Panc1 (cell line): ENCODE measurements around the gene ATP2B2. TPM values are rescaled to one million over a fixed set of nuclear protein-coding genes. Genes with fewer than 3 reads are reported as not detected.

Source experiments
- ATAC-seq: fragments of 200-7000 bp; cut with Tn5 transposase; 2 replicates; pipeline ENCODE4 v1.9.1; 2020; ENCODE audit warnings: mild to moderate bottlenecking, moderate library complexity
- BruUV-seq: library from RNA; stranded (reverse); fragments of 400-500 nt; replicated peaks from 2 replicates; lab custom pipeline; 2021; lab: Mats Ljungman, UMichigan
- CTCF ChIA-PET: fragments of 300-600 bp; sonication (Branson Sonifier 250); formaldehyde crosslinking; loops from one replicate; lab custom pipeline; 2022; ENCODE audit warnings: antibody characterized with exemption; lab: Charles Lee
- POLR2A ChIA-PET: fragments of 300-600 bp; sonication (Branson Sonifier 250); formaldehyde crosslinking; loops from one replicate; lab custom pipeline; 2022; ENCODE audit warnings: antibody characterized with exemption; lab: Charles Lee
- DNase-seq: peaks from one replicate; pipeline ENCODE4 v3.0.0-alpha.2; 2010; ENCODE audit warnings: low read depth, low spot score
- H3K27ac ChIP-seq: 2 replicates; pipeline ENCODE4 v1.5.1; 2011; ENCODE audit warnings: mild to moderate bottlenecking, low read length, inconsistent platforms
- H3K27me3 ChIP-seq: fragments of 200-500 bp; sonication (Bioruptor generic); 2 replicates; pipeline ENCODE4 v1.6.0; 2014; ENCODE audit warnings: low read length, inconsistent platforms; ENCODE audit not compliant: control insufficient read depth, insufficient read depth
- H3K36me3 ChIP-seq: fragments of 200-500 bp; sonication (Bioruptor generic); 2 replicates; pipeline ENCODE4 v1.5.1; 2014; ENCODE audit warnings: inconsistent platforms, mild to moderate bottlenecking, low read length, moderate library complexity; ENCODE audit not compliant: control insufficient read depth, insufficient read depth
- H3K4me1 ChIP-seq: 2 replicates; pipeline ENCODE4 v1.5.1; 2011; ENCODE audit warnings: inconsistent platforms, mild to moderate bottlenecking, low read length, moderate library complexity; ENCODE audit not compliant: control insufficient read depth, insufficient read depth
- H3K4me3 ChIP-seq, 2 experiments: 2 replicates each; pipeline ENCODE4 v1.5.1; 2011 to 2012; ENCODE audit warnings: low read depth in 2 of 2, low read length in 2 of 2, mild to moderate bottlenecking in 2 of 2, inconsistent platforms in 1 of 2, moderate library complexity in 1 of 2
- H3K9me3 ChIP-seq: fragments of 200-500 bp; sonication (Bioruptor generic); 2 replicates; pipeline ENCODE4 v1.5.1; 2014; ENCODE audit warnings: low read depth, mild to moderate bottlenecking, inconsistent platforms, low read length, moderate library complexity; ENCODE audit not compliant: control insufficient read depth, insufficient read depth
- POLR2AphosphoS5 ChIP-seq: IDR thresholded peaks from 2 replicates; pipeline ENCODE4 v1.6.1; 2012; ENCODE audit warnings: mild to moderate bottlenecking, low read depth, low read length, moderate library complexity
- SIN3A ChIP-seq: IDR thresholded peaks from 2 replicates; pipeline ENCODE4 v1.6.1; 2012; ENCODE audit warnings: low read depth, mild to moderate bottlenecking, low read length, moderate library complexity, borderline replicate concordance; ENCODE audit not compliant: insufficient read depth
- TCF7L2 ChIP-seq: IDR thresholded peaks from 2 replicates; pipeline ENCODE4 v1.6.1; 2011; ENCODE audit warnings: mild to moderate bottlenecking, low read depth, low read length, inconsistent platforms
- in situ Hi-C: cut with HindIII; loops from 2 replicates; pipeline ENCODE4 v1.10.0; 2016; ENCODE audit warnings: low sequenced_read_pairs, low pct_unique_long_range_greater_than_20kb
- intact Hi-C: fragments of 100-400 bp; cut with micrococcal nuclease; formaldehyde crosslinking; loops from one replicate; pipeline ENCODE4 v1.10.0; 2022; ENCODE audit not compliant: unreplicated experiment
- total RNA-seq: library from RNA; stranded (reverse); gene quantifications from one replicate; pipeline ENCODE4 v1.2.1, GENCODE V29; 2021; ENCODE audit not compliant: unreplicated experiment
- TF ChIP-seq, protein P1 (sequence below): fragments of 450-650 bp; IDR thresholded peaks from 2 replicates; pipeline ENCODE4 v1.5.1; 2017; ENCODE audit warnings: mild to moderate bottlenecking
- TF ChIP-seq, protein P2 (sequence below), 2 experiments: IDR thresholded peaks; 2 replicates each; pipeline ENCODE4 v1.6.1; 2011 to 2012; ENCODE audit warnings: low read depth in 2 of 2, control low read depth in 1 of 2, low read length in 1 of 2, mild to moderate bottlenecking in 1 of 2, moderate library complexity in 1 of 2; ENCODE audit not compliant: insufficient read depth in 1 of 2

The ATP2B2 gene
- total RNA-seq, 1 experiment from 2014 or later, result not detected

DNA sequence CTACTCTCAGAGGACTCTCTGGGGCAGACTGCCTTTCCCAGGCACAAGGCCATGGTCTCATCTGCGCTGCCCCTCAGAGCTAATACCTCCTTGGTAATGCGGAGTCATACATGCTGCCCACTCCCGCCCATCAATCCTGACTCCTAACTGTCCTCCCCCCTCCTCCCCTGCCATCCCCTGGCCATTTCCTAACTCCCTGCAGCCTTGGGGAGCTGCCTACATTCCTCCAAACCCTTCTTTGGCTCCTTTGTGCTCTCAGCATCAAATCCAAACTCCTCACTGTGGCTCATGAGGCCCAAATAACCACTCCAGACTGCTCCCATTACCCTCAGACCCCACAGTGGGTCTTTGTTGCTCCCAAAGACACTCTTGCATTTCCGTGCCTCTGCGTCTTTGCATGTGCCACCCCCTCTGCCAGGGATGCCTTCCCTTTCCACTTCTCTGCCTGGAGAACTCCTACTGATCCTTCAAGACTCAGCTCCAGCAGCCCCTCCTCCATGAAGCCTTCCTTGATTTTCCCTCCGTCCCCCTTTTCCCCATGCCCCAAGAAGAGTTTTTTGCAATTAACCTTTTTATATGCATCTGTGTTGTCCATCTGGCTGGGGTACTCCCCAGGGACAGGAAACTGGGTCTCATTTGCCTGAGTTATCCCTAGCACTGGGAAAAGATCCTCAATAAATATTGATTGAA, 5.5 kb upstream of the ATP2B2 start:
- H3K9me3 ChIP-seq, result no peaks in the 10 kb centered on the region
- DNase-seq, result no peak
- no TSS peak for BruUV-seq
- TF ChIP-seq, protein P1, sequence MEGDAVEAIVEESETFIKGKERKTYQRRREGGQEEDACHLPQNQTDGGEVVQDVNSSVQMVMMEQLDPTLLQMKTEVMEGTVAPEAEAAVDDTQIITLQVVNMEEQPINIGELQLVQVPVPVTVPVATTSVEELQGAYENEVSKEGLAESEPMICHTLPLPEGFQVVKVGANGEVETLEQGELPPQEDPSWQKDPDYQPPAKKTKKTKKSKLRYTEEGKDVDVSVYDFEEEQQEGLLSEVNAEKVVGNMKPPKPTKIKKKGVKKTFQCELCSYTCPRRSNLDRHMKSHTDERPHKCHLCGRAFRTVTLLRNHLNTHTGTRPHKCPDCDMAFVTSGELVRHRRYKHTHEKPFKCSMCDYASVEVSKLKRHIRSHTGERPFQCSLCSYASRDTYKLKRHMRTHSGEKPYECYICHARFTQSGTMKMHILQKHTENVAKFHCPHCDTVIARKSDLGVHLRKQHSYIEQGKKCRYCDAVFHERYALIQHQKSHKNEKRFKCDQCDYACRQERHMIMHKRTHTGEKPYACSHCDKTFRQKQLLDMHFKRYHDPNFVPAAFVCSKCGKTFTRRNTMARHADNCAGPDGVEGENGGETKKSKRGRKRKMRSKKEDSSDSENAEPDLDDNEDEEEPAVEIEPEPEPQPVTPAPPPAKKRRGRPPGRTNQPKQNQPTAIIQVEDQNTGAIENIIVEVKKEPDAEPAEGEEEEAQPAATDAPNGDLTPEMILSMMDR, result no peak
- TF ChIP-seq SIN3A (no peak), POLR2AphosphoS5 (no peak), TCF7L2 (no peak)
- TF ChIP-seq, protein P2, sequence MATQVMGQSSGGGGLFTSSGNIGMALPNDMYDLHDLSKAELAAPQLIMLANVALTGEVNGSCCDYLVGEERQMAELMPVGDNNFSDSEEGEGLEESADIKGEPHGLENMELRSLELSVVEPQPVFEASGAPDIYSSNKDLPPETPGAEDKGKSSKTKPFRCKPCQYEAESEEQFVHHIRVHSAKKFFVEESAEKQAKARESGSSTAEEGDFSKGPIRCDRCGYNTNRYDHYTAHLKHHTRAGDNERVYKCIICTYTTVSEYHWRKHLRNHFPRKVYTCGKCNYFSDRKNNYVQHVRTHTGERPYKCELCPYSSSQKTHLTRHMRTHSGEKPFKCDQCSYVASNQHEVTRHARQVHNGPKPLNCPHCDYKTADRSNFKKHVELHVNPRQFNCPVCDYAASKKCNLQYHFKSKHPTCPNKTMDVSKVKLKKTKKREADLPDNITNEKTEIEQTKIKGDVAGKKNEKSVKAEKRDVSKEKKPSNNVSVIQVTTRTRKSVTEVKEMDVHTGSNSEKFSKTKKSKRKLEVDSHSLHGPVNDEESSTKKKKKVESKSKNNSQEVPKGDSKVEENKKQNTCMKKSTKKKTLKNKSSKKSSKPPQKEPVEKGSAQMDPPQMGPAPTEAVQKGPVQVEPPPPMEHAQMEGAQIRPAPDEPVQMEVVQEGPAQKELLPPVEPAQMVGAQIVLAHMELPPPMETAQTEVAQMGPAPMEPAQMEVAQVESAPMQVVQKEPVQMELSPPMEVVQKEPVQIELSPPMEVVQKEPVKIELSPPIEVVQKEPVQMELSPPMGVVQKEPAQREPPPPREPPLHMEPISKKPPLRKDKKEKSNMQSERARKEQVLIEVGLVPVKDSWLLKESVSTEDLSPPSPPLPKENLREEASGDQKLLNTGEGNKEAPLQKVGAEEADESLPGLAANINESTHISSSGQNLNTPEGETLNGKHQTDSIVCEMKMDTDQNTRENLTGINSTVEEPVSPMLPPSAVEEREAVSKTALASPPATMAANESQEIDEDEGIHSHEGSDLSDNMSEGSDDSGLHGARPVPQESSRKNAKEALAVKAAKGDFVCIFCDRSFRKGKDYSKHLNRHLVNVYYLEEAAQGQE (IDR thresholded peaks at IDR 0.05; ENCODE audit: insufficient read depth in 1 of 2, low read depth in 2 of 2, low read length in 1 of 2), result no peak
- intact Hi-C loops (no loop called here), in situ Hi-C loops (no loop called here)
- H3K4me1 ChIP-seq, result no peaks in the 10 kb centered on the region
- H3K27me3 ChIP-seq, result no peaks in the 10 kb centered on the region
- H3K4me3 ChIP-seq, result no peak overlapping the region
- ChIA-PET CTCF (no interaction called here), POLR2A (no interaction called here)
- no peaks in the 10 kb centered on the region for H3K36me3 ChIP-seq
- H3K27ac ChIP-seq, result no peak overlapping the region
- no peak for ATAC-seq

DNA sequence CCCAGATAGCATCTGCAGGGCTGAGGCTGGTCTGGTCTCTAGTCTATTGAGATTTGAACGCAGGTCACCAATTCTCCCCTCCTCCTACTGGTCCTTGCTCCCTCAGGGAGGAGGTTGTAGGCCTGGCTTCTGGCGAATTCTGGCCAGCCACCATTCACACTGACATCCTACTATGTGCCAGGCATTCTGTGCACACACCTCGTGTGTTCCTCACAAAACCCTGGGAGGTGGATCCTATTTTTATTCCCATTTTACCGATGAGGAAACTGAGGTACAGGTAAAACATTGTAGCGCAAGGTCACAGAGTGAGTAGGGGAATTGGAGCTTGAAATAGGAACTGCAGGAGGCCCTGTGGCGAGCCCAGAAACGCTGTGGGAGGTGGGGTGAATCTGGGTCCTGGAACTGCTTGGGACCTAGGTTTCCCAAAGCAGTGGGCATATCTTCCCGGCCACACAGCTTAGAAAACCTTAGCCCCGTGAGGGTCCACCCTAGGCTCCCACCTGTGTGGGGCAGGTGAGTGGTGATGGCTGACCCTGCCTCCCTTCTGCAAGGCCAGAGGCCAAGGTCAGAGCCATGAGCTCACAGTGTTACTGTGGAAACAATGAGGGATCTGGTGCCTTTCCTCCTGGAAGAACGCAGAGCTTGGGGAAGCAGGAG, 4.8 kb upstream of the ATP2B2 start:
- POLR2A ChIA-PET, result no interaction called here
- Histone ChIP-seq H3K36me3 (no peaks in the 10 kb centered on the region), H3K27me3 (no peaks in the 10 kb centered on the region), H3K4me3 (no peak overlapping the region), H3K27ac (no peak overlapping the region), H3K4me1 (no peaks in the 10 kb centered on the region), H3K9me3 (no peaks in the 10 kb centered on the region)
- no peak for TF ChIP-seq TCF7L2
- TF ChIP-seq, protein P2 (IDR thresholded peaks at IDR 0.05; ENCODE audit: insufficient read depth in 1 of 2, low read depth in 2 of 2, low read length in 1 of 2), result no peak
- no peak for TF ChIP-seq POLR2AphosphoS5
- TF ChIP-seq, protein P1, result no peak
- TF ChIP-seq SIN3A, result no peak
- intact Hi-C loops (no loop called here), in situ Hi-C loops (no loop called here)
- DNase-seq, result no peak
- no TSS peak for BruUV-seq
- ATAC-seq, result no peak
- CTCF ChIA-PET, result no interaction called here
